SK-N-SH (cell line): ENCODE data around the gene CHERP. TPM values are rescaled to one million over a fixed set of nuclear protein-coding genes. Genes with fewer than 3 reads are reported as not detected.

Experiments
- CTCF ChIA-PET: fragments of 300-600, 350-600 bp; formaldehyde crosslinking; extraction: SDS; loops from one replicate; lab custom pipeline; 2021; lab: Yijun Ruan, JAX
- POLR2A ChIA-PET: fragments of 350-600 bp; sonication (Branson Sonifier 250); formaldehyde crosslinking; extraction: SDS; loops from one replicate; lab custom pipeline; 2020; ENCODE audit warnings: antibody characterized with exemption, inconsistent platforms; lab: Yijun Ruan, JAX
- DNase-seq: peaks from one replicate; pipeline ENCODE4 v3.0.0; 2012
- H2AFZ ChIP-seq: fragments of 200-600 bp; sonication (generic); 2 replicates; pipeline ENCODE4 v1.8.1; 2016; ENCODE audit warnings: antibody characterized with exemption, mild to moderate bottlenecking, low read depth
- H3F3A ChIP-seq: fragments of 200-600 bp; sonication (generic); replicated peaks from 2 replicates; pipeline ENCODE3; 2016; ENCODE audit warnings: antibody characterized with exemption, mild to moderate bottlenecking; ENCODE audit not compliant: insufficient read depth
- H3K27ac ChIP-seq, 2 experiments: fragments of 200-500 bp in 1 of 2; fragments of 200-600 bp in 1 of 2; sonication (Bioruptor generic) in 1 of 2; sonication (generic), shearing (Covaris generic) in 1 of 2; 2 replicates each; pipeline versions ENCODE4 v1.5.1 to v1.6.1; 2014 to 2016; ENCODE audit warnings: low read depth in 2 of 2, inconsistent platforms in 1 of 2, low read length in 1 of 2, mild to moderate bottlenecking in 1 of 2, mixed read lengths in 1 of 2
- H3K27me3 ChIP-seq: fragments of 200-600 bp; sonication (generic), shearing (Covaris generic); 2 replicates; pipeline ENCODE4 v1.6.1; 2016; ENCODE audit warnings: mixed run types; ENCODE audit not compliant: insufficient read depth
- H3K36me3 ChIP-seq, 2 experiments: fragments of 200-500 bp in 1 of 2; fragments of 200-600 bp in 1 of 2; sonication (Bioruptor generic) in 1 of 2; sonication (generic) in 1 of 2; replicated peaks in 1 of 2; 2 replicates each; pipeline versions ENCODE3 to v1.5.1; 2014 to 2016; ENCODE audit warnings: low read length in 1 of 2, mild to moderate bottlenecking in 1 of 2; ENCODE audit not compliant: insufficient read depth in 2 of 2, control insufficient read depth in 1 of 2
- H3K4me1 ChIP-seq, 2 experiments: fragments of 200-500 bp in 1 of 2; fragments of 200-600 bp in 1 of 2; sonication (Bioruptor generic) in 1 of 2; sonication (generic), shearing (Covaris generic) in 1 of 2; 2 replicates each; pipeline versions ENCODE4 v1.5.1 to v1.6.1; 2014 to 2016; ENCODE audit warnings: low read depth in 1 of 2, low read length in 1 of 2, mixed run types in 1 of 2; ENCODE audit not compliant: insufficient read depth in 2 of 2, control insufficient read depth in 1 of 2
- H3K4me2 ChIP-seq: fragments of 200-600 bp; sonication (generic), shearing (Covaris generic); 2 replicates; pipeline ENCODE4 v1.6.1; 2017; ENCODE audit warnings: mixed run types
- H3K4me3 ChIP-seq, 2 experiments: fragments of 200-500 bp in 1 of 2; fragments of 200-600 bp in 1 of 2; sonication (Bioruptor generic) in 1 of 2; sonication (generic), shearing (Covaris generic) in 1 of 2; 2 replicates each; pipeline versions ENCODE4 v1.5.1 to v1.8.1; 2014 to 2016; ENCODE audit warnings: low read depth in 2 of 2, inconsistent platforms in 1 of 2, low read length in 1 of 2, mild to moderate bottlenecking in 1 of 2, mixed read lengths in 1 of 2, moderate library complexity in 1 of 2
- H3K79me2 ChIP-seq: fragments of 200-600 bp; sonication (generic); 2 replicates; pipeline ENCODE4 v1.8.1; 2017; ENCODE audit warnings: mild to moderate bottlenecking; ENCODE audit not compliant: insufficient read depth
- H3K9ac ChIP-seq: fragments of 200-600 bp; sonication (generic); 2 replicates; pipeline ENCODE4 v1.6.1; 2017; ENCODE audit warnings: mixed run types
- H3K9me2 ChIP-seq: fragments of 200-600 bp; sonication (generic); 2 replicates; pipeline ENCODE4 v1.6.1; 2017; ENCODE audit warnings: mixed run types
- H3K9me3 ChIP-seq: fragments of 200-600 bp; sonication (generic); 2 replicates; pipeline ENCODE4 v1.6.1; 2017; ENCODE audit warnings: mixed run types, mild to moderate bottlenecking, moderate library complexity
- H4K20me1 ChIP-seq: fragments of 200-600 bp; sonication (generic); 2 replicates; pipeline ENCODE4 v1.6.1; 2017; ENCODE audit warnings: mild to moderate bottlenecking, mixed run types; ENCODE audit not compliant: insufficient read depth
- EP300 ChIP-seq, 2 experiments: IDR thresholded peaks; 2 replicates each; pipeline versions ENCODE4 v1.4.0 to v1.6.1; 2012; ENCODE audit warnings: borderline replicate concordance in 1 of 2, low read depth in 1 of 2, low read length in 1 of 2
- FOXJ3 ChIP-seq: sonication (generic); formaldehyde crosslinking; IDR thresholded peaks from 2 replicates; pipeline ENCODE4 v1.5.1; 2020; ENCODE audit warnings: mild to moderate bottlenecking, missing genetic modification reagents
- FOXM1 ChIP-seq: IDR thresholded peaks from 2 replicates; pipeline ENCODE4 v1.4.0; 2012; ENCODE audit warnings: low read depth, mild to moderate bottlenecking
- GATA2 ChIP-seq: sonication (generic); formaldehyde crosslinking; IDR thresholded peaks from 2 replicates; pipeline ENCODE4 v1.5.0; 2020; ENCODE audit warnings: mild to moderate bottlenecking, missing genetic modification reagents
- MAX ChIP-seq: IDR thresholded peaks from 2 replicates; pipeline ENCODE4 v1.4.0; 2012; ENCODE audit warnings: low read depth
- MXI1 ChIP-seq: IDR thresholded peaks from 2 replicates; pipeline ENCODE4 v1.6.1; 2012; ENCODE audit warnings: mild to moderate bottlenecking, low read depth, low read length, improper control_type of control experiment
- RCOR1 ChIP-seq: fragments of 150-350 bp; IDR thresholded peaks from 2 replicates; pipeline ENCODE4 v1.6.1; 2017; ENCODE audit warnings: antibody characterized with exemption, low read length
- SIN3A ChIP-seq: IDR thresholded peaks from 2 replicates; pipeline ENCODE4 v1.6.1; 2012; ENCODE audit warnings: low read depth, mild to moderate bottlenecking, low read length, moderate library complexity, borderline replicate concordance
- SMC3 ChIP-seq: IDR thresholded peaks from 2 replicates; pipeline ENCODE4 v1.6.1; 2012; ENCODE audit warnings: low read depth, low read length, improper control_type of control experiment
- TCF12 ChIP-seq: IDR thresholded peaks from 2 replicates; pipeline ENCODE4 v1.4.0; 2012
- WGBS: methylation state at CpG from one replicate; pipeline ENCODE4 v1.1.6; 2017; ENCODE audit warnings: low lambda C conversion rate; 5-methylcytosine and 5-hydroxymethylcytosine counted together
- polyA plus RNA-seq, 3 experiments: library from polyadenylated mRNA; depleted of rRNA; stranded (reverse); fragments of >200 nt; gene quantifications; 2 replicates each; pipeline ENCODE4 v1.2.3, GENCODE V29; 2012

The CHERP gene
- polyA plus RNA-seq, 1 of the 3 experiments (the other 2 are of a cell fraction) = 16.8 TPM

- peaks cover 8% of the 10 kb centered on the region for H3F3A ChIP-seq
- no peaks in the 10 kb centered on the region for H3K9me2 ChIP-seq
- H3K4me3 ChIP-seq = no peak overlapping the region
- H3K79me2 ChIP-seq = peaks cover 98% of the 10 kb centered on the region
- peak; percentile 48 for DNase-seq
- H3K9me3 ChIP-seq = no peaks in the 10 kb centered on the region
- no peak overlapping the region for H3K4me2 ChIP-seq
- TF ChIP-seq SMC3 (no peak), TCF12 (no peak), MXI1 (peak; percentile 55; the same call in 1 of the 2 replicates), SIN3A (no peak), EP300 (IDR thresholded peaks at IDR 0.05; ENCODE audit: borderline replicate concordance in 1 of 2, low read depth in 1 of 2, low read length in 1 of 2) (peak in 1 of 2 experiments; percentile 37; a peak in 1 of 4 replicates), GATA2 (CRISPR knock-in tag) (peak; percentile 63; the same call in 1 of the 2 replicates)
- 81% methylated on average over 5 of the region's 10 CpGs for WGBS
- H3K36me3 ChIP-seq = peaks cover 4 to 14% of the 10 kb centered on the region in 2 experiments
- no peak overlapping the region for H3K9ac ChIP-seq
- H4K20me1 ChIP-seq = peaks cover 98% of the 10 kb centered on the region
- H2AFZ ChIP-seq = no peak overlapping the region
- ChIA-PET CTCF (interaction anchor here (1.0 to 1.9 kb wide), 2 partner anchors 9 to 78 kb away, joined by 3 to 7 read pairs; partner anchors contain the start of gene SMIM7), POLR2A (interaction anchor here (1.7 kb wide), 1 partner anchor 10 kb away, joined by 7 read pairs; no protein-coding TSS in a partner anchor)
- H3K4me1 ChIP-seq = peaks cover 32 to 67% of the 10 kb centered on the region in 2 experiments
- H3K27me3 ChIP-seq = no peaks in the 10 kb centered on the region
- H3K27ac ChIP-seq = peak overlapping the region in 1 of 2 experiments; percentile 74; a peak in 3 of 4 replicates
These were observed 40.4 kb upstream of the CHERP start for GRCh38 chr19:16582486-16583261.

GRCh38 chr19:16581971-16582343 is 39.7 kb upstream of the CHERP start:
- H4K20me1 ChIP-seq = peaks cover 96% of the 10 kb centered on the region
- H3F3A ChIP-seq = peaks cover 8% of the 10 kb centered on the region
- H3K27me3 ChIP-seq = no peaks in the 10 kb centered on the region
- H3K4me1 ChIP-seq = peaks cover 25 to 60% of the 10 kb centered on the region in 2 experiments; a peak in 3 of 4 replicates
- H3K4me3 ChIP-seq = no peak overlapping the region
- no peak overlapping the region for H3K9ac ChIP-seq
- no peak overlapping the region for H2AFZ ChIP-seq
- no peak for DNase-seq
- 90% methylated on average over 6 of the region's 6 CpGs for WGBS
- no peaks in the 10 kb centered on the region for H3K9me2 ChIP-seq
- peaks cover 98% of the 10 kb centered on the region for H3K79me2 ChIP-seq
- peak overlapping the region in 1 of 2 experiments; percentile 76; a peak in 2 of 4 replicates for H3K27ac ChIP-seq
- ChIA-PET POLR2A (interaction anchor here (0.5 to 1.7 kb wide), 2 partner anchors 9 to 119 kb away, joined by 4 to 7 read pairs; no protein-coding TSS in a partner anchor), CTCF (interaction anchor here (1.0 to 1.9 kb wide), 2 partner anchors 8 to 78 kb away, joined by 3 to 7 read pairs; partner anchors contain the start of gene SMIM7)
- H3K9me3 ChIP-seq = no peaks in the 10 kb centered on the region
- H3K36me3 ChIP-seq = peaks cover 4 to 21% of the 10 kb centered on the region in 2 experiments
- TF ChIP-seq MAX (no peak), FOXJ3 (CRISPR knock-in tag) (no peak), RCOR1 (no peak), FOXM1 (no peak)
- H3K4me2 ChIP-seq = no peak overlapping the region
